ENCODE results near the gene PPIF.

The PPIF gene

DNA sequence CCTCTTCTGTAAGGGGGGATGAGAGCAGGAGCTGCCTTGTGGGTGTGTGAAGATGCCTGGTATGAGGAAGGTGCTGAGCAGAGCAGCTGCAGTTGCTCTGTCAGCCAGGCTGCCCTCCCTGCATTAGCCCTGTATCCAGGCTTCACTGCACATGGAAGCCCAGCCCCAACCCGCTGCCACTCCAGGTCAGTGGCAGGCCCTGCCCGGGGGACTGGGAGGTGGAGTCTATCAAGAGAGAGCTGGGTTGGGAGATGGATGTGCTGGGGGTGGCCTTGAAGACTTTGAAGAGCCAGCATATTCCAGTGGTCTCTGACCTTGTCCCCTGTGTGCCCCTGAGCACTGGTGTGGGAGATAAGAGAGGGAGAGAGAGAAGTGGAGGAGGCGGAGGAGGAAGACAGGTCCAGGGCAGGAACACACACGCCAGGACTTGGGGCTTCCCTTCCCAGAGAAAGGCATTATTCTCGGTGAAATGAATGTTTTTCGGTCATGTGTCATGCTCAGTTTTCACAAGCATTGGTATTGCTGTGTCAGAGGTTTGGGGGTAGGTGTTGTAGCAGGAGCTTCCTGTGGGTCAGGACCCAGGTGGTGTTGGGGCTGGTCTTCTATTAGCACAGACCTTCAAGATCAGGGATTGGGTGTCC lies 2.6 kb downstream of the PPIF start:
- TF ChIP-seq SIN3A (IDR thresholded peaks at IDR 0.05; ENCODE audit: borderline replicate concordance, insufficient read depth, low read length) (no peak), FOXP2 (optimal IDR thresholded peaks at IDR 0.05; ENCODE audit: borderline replicate concordance, extremely low read depth, extremely low read length, insufficient read depth) (no peak), POLR2AphosphoS5 (IDR thresholded peaks at IDR 0.05; ENCODE audit: low read depth, low read length) (no peak), TAF1 (IDR thresholded peaks at IDR 0.05; ENCODE audit: borderline replicate concordance, insufficient read depth, low read length) (no peak)
- TF ChIP-seq, protein P1, sequence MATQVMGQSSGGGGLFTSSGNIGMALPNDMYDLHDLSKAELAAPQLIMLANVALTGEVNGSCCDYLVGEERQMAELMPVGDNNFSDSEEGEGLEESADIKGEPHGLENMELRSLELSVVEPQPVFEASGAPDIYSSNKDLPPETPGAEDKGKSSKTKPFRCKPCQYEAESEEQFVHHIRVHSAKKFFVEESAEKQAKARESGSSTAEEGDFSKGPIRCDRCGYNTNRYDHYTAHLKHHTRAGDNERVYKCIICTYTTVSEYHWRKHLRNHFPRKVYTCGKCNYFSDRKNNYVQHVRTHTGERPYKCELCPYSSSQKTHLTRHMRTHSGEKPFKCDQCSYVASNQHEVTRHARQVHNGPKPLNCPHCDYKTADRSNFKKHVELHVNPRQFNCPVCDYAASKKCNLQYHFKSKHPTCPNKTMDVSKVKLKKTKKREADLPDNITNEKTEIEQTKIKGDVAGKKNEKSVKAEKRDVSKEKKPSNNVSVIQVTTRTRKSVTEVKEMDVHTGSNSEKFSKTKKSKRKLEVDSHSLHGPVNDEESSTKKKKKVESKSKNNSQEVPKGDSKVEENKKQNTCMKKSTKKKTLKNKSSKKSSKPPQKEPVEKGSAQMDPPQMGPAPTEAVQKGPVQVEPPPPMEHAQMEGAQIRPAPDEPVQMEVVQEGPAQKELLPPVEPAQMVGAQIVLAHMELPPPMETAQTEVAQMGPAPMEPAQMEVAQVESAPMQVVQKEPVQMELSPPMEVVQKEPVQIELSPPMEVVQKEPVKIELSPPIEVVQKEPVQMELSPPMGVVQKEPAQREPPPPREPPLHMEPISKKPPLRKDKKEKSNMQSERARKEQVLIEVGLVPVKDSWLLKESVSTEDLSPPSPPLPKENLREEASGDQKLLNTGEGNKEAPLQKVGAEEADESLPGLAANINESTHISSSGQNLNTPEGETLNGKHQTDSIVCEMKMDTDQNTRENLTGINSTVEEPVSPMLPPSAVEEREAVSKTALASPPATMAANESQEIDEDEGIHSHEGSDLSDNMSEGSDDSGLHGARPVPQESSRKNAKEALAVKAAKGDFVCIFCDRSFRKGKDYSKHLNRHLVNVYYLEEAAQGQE (IDR thresholded peaks at IDR 0.05; ENCODE audit: insufficient read depth in 1 of 2, low read depth in 2 of 2, low read length in 2 of 2), result no peak

DNA sequence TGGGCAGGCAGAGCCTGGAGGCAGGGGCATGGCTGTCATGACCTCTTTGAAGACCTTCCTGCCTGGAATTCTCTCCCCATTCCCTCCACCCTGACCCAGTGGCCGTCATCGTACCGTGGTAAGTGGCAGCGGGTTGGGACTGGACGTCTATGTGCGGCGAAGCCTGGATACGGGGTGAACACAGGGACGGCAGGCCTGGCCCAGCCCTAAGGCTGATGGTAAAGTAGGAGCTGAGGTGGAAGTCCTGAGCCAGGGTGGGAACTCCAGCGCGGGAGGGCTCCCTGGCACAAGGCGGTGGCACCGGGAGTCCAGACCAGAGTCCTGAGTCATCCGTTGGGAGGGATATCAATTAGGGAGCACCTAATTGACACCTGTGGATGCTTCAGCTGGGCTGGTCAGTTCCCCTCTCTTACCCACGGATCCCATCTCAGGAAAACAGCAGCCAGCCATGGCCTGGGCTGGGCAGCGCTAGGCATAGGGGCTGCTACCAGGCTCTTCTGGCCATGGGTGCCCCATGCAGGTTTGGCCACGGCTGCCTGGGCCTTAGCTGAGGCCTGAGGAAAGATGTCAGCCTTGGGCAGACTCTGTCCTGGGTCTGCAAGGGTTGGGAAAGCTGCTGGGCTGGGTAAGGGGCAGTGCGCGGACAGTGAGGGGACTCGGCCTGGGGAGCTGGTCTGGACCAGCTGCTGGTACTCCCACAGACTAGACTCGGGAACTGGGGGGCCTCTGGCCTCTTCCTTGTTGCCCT lies 3.3 kb downstream of the PPIF start:
- TF ChIP-seq FOXP2 (optimal IDR thresholded peaks at IDR 0.05; ENCODE audit: borderline replicate concordance, extremely low read depth, extremely low read length, insufficient read depth), result no peak
- TF ChIP-seq SIN3A (IDR thresholded peaks at IDR 0.05; ENCODE audit: borderline replicate concordance, insufficient read depth, low read length), result no peak
- TF ChIP-seq TAF1 (IDR thresholded peaks at IDR 0.05; ENCODE audit: borderline replicate concordance, insufficient read depth, low read length), result no peak
- TF ChIP-seq, protein P1 (IDR thresholded peaks at IDR 0.05; ENCODE audit: insufficient read depth in 1 of 2, low read depth in 2 of 2, low read length in 2 of 2), result no peak
- TF ChIP-seq POLR2AphosphoS5 (IDR thresholded peaks at IDR 0.05; ENCODE audit: low read depth, low read length), result no peak

DNA sequence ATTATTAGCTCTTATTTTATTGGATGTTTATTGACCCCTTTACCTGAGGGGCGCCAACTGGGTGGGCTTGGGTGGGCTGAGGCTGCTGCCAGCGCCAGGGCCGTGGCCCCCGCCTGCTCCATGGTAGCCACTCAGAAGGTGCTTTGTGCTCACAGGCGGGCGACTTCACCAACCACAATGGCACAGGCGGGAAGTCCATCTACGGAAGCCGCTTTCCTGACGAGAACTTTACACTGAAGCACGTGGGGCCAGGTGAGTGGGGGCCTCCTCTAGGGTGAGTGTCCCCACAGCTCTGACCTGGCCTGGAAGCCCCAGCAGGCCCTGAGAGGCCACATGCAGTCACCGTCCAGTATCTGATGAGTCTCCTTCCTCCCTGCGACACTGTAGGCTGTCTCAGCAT lies 4.1 kb downstream of the PPIF start:
- TF ChIP-seq TAF1 (IDR thresholded peaks at IDR 0.05; ENCODE audit: borderline replicate concordance, insufficient read depth, low read length) (no peak), SIN3A (IDR thresholded peaks at IDR 0.05; ENCODE audit: borderline replicate concordance, insufficient read depth, low read length) (no peak), POLR2AphosphoS5 (IDR thresholded peaks at IDR 0.05; ENCODE audit: low read depth, low read length) (no peak), FOXP2 (optimal IDR thresholded peaks at IDR 0.05; ENCODE audit: borderline replicate concordance, extremely low read depth, extremely low read length, insufficient read depth) (no peak)
- TF ChIP-seq, protein P1 (IDR thresholded peaks at IDR 0.05; ENCODE audit: insufficient read depth in 1 of 2, low read depth in 2 of 2, low read length in 2 of 2), result no peak

DNA sequence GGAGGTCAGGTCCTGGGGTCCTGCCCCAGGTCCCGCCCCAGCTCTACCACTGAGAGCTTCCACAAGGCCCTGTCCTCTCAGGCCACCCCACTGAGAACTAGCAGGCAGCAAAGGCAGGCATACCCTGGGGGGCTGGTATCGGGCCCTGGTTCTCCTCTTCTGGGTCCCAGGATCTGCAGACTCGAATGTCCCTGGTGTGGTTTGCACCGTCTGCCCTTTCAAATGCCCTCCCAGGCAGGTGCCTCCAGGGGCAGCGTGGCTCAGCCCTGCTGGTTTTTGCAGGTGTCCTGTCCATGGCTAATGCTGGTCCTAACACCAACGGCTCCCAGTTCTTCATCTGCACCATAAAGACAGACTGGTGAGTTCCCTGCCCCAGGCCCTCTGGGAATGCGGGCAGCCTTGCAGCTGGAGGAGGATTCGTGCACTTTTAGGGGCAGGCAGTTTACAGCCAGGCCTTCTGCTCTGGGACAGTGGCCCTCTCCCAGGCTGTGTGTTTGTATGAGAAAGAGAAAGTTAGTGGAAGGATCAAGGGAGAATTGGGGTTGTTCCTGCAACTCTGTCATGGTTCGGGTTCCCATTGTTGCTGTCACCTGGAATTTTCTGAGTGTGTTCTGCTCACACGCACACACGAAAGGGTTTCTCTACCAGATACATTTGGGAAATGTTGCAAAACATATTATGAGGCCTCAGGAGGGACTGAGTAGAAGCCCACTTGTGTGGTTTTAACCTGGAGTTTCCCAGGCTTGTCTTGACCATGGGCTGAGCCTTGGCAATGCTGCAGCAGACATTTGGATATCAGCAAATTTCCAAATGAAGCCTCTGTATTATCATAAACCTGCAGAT lies 5.0 kb downstream of the PPIF start:
- no peak for TF ChIP-seq POLR2AphosphoS5 (IDR thresholded peaks at IDR 0.05; ENCODE audit: low read depth, low read length)
- TF ChIP-seq, protein P1 (IDR thresholded peaks at IDR 0.05; ENCODE audit: insufficient read depth in 1 of 2, low read depth in 2 of 2, low read length in 2 of 2), result no peak
- TF ChIP-seq SIN3A (IDR thresholded peaks at IDR 0.05; ENCODE audit: borderline replicate concordance, insufficient read depth, low read length), result no peak
- no peak for TF ChIP-seq TAF1 (IDR thresholded peaks at IDR 0.05; ENCODE audit: borderline replicate concordance, insufficient read depth, low read length)
- no peak for TF ChIP-seq FOXP2 (optimal IDR thresholded peaks at IDR 0.05; ENCODE audit: borderline replicate concordance, extremely low read depth, extremely low read length, insufficient read depth)
